GM21619 (cell line): ENCODE results near the gene MRPL12.

Experiments
- ATAC-seq: cut with Tn5 transposase; IDR thresholded peaks from one replicate; pipeline ENCODE4 v1.9.1; 2021; ENCODE audit not compliant: unreplicated experiment

Gene MRPL12

GRCh38 chr17:81700353-81701287 is 2.5 kb upstream of the MRPL12 start:
- no peak for ATAC-seq

DNA sequence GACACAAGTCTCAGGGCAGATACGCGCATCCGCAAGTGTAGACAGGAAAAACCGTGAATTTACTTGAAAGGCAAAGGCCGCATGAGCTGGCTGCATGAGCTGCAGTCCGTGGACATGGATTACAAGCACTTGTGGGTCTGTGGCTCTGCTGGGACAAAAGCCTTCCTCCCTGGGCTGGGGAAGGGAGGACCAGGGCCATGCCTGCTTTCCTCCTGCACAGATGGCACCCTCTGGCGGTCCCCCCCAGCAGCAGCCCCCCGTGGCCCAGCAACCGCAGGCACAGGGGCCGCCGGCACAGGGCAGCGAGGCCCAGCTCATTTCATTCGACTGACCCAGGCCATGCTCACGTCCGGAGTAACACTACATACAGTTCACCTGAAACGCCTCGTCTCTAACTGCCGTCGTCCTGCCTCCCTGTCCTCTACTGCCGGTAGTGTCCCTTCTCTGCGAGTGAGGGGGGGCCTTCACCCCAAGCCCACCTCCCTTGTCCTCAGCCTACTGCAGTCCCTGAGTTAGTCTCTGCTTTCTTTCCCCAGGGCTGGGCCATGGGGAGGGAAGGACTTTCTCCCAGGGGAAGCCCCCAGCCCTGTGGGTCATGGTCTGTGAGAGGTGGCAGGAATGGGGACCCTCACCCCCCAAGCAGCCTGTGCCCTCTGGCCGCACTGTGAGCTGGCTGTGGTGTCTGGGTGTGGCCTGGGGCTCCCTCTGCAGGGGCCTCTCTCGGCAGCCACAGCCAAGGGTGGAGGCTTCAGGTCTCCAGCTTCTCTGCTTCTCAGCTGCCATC is 1.7 kb upstream of the MRPL12 start:
- no peak for ATAC-seq

DNA sequence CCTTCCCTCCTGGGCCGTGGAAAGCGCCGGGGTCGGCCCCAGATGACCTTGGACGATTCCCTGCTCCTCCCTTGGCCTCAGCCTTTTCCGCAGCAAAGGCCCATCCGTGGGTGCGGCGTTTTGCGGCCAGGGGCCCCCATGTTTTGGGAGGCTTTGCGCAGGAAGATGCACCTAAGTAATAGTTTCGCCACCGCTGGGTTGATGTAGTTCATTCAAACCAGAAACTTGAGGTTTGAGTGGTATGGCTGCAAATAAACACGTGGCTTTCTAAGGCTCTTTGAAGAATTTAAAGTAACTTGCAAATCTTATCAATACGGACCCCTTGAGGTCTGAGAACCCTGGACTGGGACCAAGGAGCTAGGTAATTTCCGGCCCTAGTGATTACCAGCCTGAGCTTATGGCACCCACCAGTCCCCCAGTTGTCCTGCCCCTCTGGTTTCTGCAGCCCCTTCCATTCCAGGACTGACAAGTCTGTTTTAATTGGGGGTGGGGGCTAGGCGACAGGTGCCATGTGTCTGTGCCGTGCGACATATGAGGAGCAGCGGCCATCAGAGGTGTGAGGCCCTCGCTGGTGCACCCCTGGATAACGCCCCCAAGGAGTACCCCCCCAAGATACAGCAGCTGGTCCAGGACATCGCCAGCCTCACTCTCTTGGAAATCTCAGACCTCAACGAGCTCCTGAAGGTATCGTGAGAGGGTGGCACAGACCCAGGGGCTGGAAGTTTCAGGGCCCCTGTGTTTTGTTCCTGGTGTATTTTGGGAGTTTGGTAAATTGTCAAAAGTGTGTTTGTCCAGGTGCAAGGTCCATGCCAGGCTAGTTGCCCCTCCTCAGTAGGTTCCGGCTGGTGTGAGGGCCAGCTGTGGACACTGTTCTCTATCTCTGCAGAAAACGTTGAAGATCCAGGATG is 834 bp downstream of the MRPL12 start:
- ATAC-seq: no peak

- no peak for ATAC-seq
Observed at GRCh38 chr17:81705518-81706231, 2.5 kb downstream of the MRPL12 start.

DNA sequence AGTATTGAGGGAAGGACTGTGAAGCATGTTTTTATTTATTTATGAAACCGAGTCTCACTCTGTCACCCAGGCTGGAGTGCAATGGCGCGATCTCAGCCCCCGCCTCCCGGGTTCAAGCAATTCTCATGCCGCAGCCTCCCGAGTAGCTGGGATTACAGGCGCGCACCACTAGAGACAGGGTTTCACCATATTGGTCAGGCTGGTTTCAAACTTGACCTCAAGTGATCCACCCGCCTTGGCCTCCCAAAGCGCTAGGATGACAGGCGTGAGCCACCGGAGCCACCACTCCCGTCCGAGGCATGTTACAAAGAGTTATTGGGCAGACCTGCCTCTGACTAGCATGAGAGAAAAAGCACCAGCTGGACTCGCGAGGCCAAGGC is 3.1 kb downstream of the MRPL12 start:
- ATAC-seq: no peak

DNA sequence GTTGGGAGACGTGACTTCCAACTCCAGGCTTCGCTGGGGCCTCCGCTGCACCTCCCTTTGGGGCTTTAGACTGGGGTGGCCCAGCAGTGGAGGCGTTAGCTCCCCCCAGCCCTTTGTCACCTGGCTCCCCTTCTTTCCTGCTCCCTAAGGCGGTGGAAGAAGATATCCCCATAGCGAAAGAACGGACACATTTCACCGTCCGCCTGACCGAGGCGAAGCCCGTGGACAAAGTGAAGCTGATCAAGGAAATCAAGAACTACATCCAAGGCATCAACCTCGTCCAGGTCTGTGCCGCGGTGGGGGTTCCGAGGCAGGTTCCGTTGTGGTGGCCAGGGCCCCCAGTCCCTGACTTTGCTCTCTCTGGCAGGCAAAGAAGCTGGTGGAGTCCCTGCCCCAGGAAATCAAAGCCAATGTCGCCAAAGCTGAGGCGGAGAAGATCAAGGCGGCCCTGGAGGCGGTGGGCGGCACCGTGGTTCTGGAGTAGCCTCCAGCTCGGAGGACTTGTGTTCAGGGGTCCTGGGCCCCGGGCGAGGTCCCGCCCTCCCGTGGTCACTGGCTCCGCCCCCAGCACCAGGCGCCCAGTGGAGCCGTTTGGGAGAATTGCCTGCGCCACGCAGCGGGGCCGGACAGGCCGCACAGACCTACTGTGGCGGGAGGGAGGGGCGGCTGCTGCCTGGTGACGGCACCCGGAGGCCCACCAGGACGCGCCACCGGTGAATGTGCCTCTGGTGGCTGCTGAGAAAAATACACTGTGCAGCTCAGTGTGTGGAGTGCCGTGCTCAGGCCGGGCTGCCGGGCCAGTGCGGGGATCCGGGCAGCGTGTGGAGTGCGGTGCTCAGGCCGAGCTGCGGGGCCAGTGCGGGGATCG is 3.8 kb downstream of the MRPL12 start:
- ATAC-seq: no peak

DNA sequence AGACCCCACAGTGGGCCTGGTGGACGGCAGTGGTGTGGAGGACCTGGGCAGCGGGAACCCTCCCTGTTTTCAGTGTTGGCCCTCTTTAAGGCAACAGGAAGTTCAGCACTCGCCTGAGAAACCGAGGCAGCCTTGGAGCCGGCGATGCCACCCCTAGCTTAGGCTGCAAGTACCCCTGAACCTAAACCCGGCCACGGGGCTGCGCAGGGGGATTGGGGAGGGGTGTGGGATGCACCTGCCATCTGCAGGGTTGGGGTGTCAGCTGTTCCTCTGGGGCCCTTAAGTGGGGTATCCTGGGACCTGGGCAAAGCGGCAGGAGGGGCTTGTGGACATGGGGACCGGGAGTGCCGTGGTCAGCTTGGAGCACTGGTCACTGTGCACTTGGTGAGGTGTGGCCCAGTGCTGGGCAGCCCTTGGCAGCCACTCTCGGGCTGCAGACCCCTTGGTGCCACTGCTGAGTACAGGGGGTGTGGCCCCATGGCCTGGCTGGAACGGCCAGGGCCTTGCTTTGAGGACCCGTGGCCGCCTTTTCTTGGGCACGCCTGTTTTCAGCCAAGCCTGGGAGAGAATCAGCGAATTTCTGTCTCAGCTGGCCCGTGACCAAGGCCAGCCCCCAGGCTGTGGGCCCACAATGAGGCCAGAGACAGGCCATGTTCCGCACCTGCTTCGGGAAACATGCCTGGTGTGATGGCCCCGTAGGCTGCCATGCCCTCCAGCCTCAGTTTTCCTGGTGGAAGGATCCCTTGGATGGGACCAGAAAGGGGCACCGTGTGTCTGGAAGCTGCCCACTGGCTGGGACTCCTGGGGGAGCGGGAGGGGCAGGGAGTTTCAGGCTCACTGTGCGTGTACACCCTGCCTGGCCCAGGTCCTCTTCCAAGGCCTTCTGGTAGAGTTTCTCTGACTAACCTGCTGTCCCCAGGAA is 4.8 kb downstream of the MRPL12 start:
- no peak for ATAC-seq

- ATAC-seq: no peak
Observed at GRCh38 chr17:81708739-81709185, 5.6 kb downstream of the MRPL12 start.

GRCh38 chr17:81710514-81711308 is 7.5 kb downstream of the MRPL12 start:
- no peak for ATAC-seq

GRCh38 chr17:81711814-81712467 is 8.8 kb downstream of the MRPL12 start, which contains the start of gene SLC25A10:
Gene SLC25A10 (plus strand): TSS chr17:81712284. CDS start chr17:81712427, 143 bp downstream.
- ATAC-seq: peak; percentile 65

- peak; percentile 14 for ATAC-seq
Observed at GRCh38 chr17:81712468-81713003, 9.4 kb downstream of the MRPL12 start.

DNA sequence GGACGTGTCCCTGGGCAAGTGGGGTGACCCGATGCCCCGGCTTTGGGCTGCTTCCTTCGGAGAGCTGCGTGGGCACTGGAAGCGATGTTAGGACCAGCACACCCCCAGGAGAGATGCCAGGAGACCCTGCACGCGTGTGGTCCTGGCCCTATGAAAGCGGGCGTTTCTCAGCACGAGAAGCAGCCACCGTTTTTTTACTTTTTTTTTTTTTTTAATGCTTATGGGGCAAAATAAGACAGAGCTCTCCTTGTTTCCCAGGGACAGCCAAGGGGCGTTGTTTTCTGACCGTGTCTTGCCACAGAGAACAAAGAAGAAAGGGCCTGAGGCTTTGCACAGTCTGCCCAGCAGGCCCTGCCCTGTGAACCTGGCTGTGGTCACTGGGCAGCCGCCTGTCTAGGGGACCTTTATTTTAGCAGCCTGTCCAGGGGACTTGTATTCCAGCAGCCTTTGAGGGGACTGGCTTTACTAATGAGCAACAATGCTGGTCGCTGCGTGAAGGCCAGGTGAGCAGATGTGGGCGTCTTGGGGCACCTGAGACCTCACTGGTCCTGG is 9.9 kb downstream of the MRPL12 start:
- ATAC-seq: no peak

- no peak for ATAC-seq
Observed at GRCh38 chr17:81713556-81714411, 10.6 kb downstream of the MRPL12 start.

DNA sequence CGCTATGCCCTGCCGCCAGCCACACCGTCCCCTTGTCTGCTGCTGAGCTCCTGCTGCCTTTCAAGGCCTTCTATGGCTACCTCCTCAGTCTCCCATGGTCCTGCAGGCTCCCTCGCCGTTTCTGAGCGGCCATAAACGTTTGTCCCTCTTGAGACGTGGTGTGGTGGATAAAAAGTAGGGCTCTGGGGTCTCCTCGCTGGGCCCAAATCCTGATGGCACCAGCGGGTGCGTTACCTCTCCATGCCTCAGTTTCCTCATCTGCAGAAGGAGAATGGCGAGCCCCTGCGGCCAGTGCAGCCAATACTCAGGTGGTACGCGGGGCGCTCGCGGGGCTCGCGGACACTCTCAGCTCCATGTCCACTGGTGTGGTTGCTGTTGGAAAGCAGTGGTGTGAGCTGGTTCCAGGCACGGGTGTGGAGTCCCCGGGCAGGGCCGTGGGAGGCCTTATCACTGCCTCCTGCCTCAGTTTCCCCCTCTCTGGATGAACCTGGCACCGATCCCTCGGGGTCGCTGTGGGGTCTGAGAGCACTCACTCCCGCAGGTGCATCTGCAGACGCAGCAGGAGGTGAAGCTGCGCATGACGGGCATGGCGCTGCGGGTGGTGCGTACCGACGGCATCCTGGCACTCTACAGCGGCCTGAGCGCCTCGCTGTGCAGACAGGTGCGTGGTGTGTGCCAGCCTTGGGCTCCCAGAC is 11.4 kb downstream of the MRPL12 start:
- no peak for ATAC-seq
